Spleen (tissue), 7 donors: ENCODE measurements around the gene ANKRD6.

Experiments
- POLR2A ChIP-seq, 3 donors: fragments of 450-650 bp; IDR thresholded peaks; one replicate each; pipeline ENCODE4 v1.5.1; 2017; ENCODE audit warnings: antibody characterized with exemption in 3 of 3, mild to moderate bottlenecking in 1 of 3
- TF ChIP-seq, protein P1 (sequence below), 11 experiments: fragments of 200-600 bp in 7 of 11; fragments of 450-650 bp in 4 of 11; sonication (generic) in 4 of 11; IDR thresholded peaks in 8 of 11; conservative IDR thresholded peaks in 3 of 11; 1 replicate in 7 of 11; 2 replicates in 4 of 11; pipeline versions ENCODE4 v1.4.0 to v1.8.0; 2016 to 2021; ENCODE audit warnings: antibody characterized with exemption in 11 of 11, inconsistent platforms in 4 of 11, mild to moderate bottlenecking in 1 of 11
- donor health status: DM: no; HTN: no; CAD: no; lungs with moderate emphysema.
- donor health status: DM: no; HTN: no; CAD: no.
- donor health status: DM: no; HTN: no; CAD: no.

- TF ChIP-seq, protein P1, sequence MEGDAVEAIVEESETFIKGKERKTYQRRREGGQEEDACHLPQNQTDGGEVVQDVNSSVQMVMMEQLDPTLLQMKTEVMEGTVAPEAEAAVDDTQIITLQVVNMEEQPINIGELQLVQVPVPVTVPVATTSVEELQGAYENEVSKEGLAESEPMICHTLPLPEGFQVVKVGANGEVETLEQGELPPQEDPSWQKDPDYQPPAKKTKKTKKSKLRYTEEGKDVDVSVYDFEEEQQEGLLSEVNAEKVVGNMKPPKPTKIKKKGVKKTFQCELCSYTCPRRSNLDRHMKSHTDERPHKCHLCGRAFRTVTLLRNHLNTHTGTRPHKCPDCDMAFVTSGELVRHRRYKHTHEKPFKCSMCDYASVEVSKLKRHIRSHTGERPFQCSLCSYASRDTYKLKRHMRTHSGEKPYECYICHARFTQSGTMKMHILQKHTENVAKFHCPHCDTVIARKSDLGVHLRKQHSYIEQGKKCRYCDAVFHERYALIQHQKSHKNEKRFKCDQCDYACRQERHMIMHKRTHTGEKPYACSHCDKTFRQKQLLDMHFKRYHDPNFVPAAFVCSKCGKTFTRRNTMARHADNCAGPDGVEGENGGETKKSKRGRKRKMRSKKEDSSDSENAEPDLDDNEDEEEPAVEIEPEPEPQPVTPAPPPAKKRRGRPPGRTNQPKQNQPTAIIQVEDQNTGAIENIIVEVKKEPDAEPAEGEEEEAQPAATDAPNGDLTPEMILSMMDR (IDR thresholded peaks at IDR 0.05 in 8 of 11, conservative IDR thresholded peaks at IDR 0.05 in 3 of 11) = no peak
- no peak for TF ChIP-seq POLR2A (IDR thresholded peaks at IDR 0.05)
Observed at GRCh38 chr6:89488438-89488837, 55.5 kb downstream of the ANKRD6 start.
